Mesodermal cell (in vitro differentiated cells): ENCODE measurements around the gene MFRP.

Experiments
- H3K27ac ChIP-seq: 2 replicates; pipeline ENCODE4 v1.7.0; 2013; ENCODE audit warnings: mild to moderate bottlenecking, low read depth, low read length, moderate library complexity; ENCODE audit not compliant: severe bottlenecking
- H3K36me3 ChIP-seq: 2 replicates; pipeline ENCODE4 v1.7.1; 2013; ENCODE audit warnings: mild to moderate bottlenecking, low read length, moderate library complexity; ENCODE audit not compliant: control insufficient read depth, insufficient read depth
- H3K4me1 ChIP-seq: one replicate; pipeline ENCODE4 v1.7.1; 2013; ENCODE audit warnings: mild to moderate bottlenecking, low read length; ENCODE audit not compliant: insufficient read depth, control insufficient read depth, poor library complexity, severe bottlenecking
- H3K4me3 ChIP-seq: 2 replicates; pipeline ENCODE4 v1.7.0; 2013; ENCODE audit warnings: low read length, control low read depth, mild to moderate bottlenecking; ENCODE audit not compliant: insufficient read depth, poor library complexity, severe bottlenecking; ENCODE audit errors: extremely low read depth
- H3K9me3 ChIP-seq: 2 replicates; pipeline ENCODE4 v1.7.1; 2013; ENCODE audit warnings: mild to moderate bottlenecking, low read length, moderate library complexity; ENCODE audit not compliant: control insufficient read depth
- whole genome bisulfite sequencing, 2 experiments: methylation state at CpG; one replicate each; pipeline ENCODE4 v1.1.5; 2013; ENCODE audit warnings: missing lambda C conversion rate in 2 of 2; ENCODE audit not compliant: insufficient coverage in 2 of 2; 5-methylcytosine and 5-hydroxymethylcytosine counted together

The MFRP gene

DNA sequence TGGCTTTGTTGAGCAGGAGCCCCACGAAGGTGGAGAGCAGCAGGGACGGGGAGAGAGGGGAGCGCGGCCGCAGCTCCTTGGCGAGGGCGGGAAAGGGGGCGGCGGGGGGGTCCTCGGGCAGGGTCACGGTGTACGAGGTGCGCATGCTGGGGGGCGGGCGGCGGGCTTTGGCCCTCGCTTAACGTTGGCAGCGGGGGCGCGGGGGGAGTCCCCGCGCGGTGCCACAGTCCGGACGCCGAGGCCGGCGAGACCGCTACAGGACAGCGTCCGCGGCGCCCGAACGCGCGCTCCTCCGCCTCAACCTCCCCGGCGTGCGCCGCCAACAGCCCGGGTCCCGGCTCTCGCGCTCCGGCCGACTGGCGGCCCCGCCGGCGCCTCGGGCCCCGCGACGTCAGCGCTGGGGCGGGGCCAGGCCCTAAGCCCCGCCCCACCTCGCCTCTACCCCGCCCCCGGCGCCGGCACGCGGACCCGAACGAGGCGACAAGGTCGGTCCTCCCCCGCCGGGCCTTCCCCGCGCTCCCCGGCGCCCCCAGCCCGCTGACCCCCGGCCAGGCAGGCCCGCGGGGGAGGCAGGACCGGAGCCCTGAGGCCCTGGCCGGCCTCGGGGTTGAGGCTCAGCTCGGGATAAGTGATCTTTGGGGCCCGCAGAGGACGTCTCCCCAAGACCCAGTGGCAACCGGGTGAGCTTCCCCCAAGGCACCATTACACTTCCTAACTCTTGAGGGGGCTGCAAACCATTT lies 17.5 kb upstream of the MFRP start:
- Histone ChIP-seq H3K9me3 (no peaks in the 10 kb centered on the region), H3K4me3 (peak overlapping the region; percentile 28), H3K4me1 (peaks cover 43% of the 10 kb centered on the region), H3K36me3 (no peaks in the 10 kb centered on the region), H3K27ac (no peak overlapping the region)
- WGBS, 2 experiments = 4 to 5% methylated on average over 74 to 80 of the region's 88 CpGs

DNA sequence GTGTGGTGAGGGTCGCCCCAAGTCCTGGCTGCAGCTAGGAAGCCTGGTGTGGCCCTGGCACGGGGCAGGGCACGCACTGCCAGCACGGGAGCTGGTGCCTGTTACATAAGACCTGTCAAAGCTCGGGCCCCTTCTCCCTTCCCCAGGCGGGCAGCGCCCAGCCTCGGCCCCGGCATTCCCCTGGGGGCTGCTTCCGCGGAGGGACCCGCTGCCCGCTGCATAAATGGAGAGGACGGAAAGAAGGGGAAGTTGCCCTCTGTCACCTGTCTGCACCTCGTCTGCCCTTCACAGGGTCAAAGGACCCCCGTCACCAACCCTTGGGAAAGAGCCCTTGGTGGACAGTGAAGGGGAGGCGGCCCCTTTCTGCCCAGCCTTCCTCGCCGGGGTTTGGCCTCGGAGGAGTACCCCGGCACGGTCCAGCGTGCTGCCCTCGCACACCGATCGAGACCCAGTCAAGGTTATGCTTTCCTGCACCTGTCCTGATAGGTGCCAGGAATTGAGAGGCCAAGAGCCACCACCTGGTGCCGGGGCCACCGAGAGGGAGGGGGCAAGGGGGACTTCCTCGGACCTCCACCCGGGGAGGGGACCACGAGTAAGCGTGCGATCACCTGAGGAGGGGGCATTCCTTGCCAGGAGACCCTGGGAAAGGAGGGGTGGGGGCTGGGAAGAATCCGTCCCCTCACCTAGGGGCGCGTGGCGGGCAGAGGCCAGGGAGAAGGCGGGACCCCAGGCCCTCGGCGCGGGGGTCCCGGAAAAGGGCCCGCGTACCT lies 16.8 kb upstream of the MFRP start:
- H3K36me3 ChIP-seq = no peaks in the 10 kb centered on the region
- peak overlapping the region; percentile 28 for H3K4me3 ChIP-seq
- peaks cover 41% of the 10 kb centered on the region for H3K4me1 ChIP-seq
- WGBS, 2 experiments = 72 to 79% methylated on average over 24 to 28 of the region's 44 CpGs
- no peak overlapping the region for H3K27ac ChIP-seq
- H3K9me3 ChIP-seq = no peaks in the 10 kb centered on the region

- Histone ChIP-seq H3K4me3 (no peak overlapping the region), H3K4me1 (peaks cover 40% of the 10 kb centered on the region)
These were observed 16.2 kb upstream of the MFRP start for GRCh38 chr11:119362741-119363080.

DNA sequence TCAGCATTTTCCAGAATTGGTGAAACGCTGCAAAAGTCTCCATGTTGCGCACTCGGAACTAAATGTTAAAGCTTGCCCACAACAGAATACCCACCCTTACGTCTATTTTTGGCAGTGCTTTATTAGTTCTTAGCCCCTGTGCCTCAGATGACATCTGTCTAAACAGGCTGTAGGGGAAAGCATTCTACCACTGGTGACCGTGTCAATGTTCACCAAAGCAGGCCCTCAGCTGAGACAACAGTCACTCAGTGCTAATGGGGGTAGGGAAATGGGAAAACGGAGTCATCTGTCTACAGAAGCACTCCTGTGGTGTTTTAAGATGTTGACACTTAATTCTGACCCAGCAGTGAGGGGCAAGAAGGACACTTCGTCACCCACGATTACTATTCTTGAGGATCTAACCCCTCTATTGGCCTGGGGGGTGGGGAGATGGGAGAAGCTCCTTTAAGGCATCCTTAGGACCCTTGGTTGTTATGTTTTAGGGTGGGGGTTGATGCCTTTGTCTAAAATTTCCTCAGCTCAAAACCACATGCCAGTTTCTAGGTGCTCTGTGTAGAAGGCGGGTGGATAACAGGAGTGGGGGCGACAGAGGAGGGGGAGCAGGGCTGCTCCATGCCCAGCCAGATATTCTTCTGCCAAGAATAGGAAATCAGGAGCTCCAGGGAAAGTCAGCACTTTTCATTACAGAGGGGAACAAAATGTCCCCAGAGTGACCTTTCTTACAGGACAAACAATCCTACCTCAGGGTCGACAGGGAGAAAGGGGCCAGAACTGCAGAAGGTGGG lies 15.6 kb upstream of the MFRP start:
- Histone ChIP-seq H3K4me3 (peak overlapping the region; percentile 2), H3K4me1 (peaks cover 40% of the 10 kb centered on the region), H3K27ac (peak overlapping the region; percentile 12), H3K36me3 (peaks cover 6% of the 10 kb centered on the region), H3K9me3 (no peaks in the 10 kb centered on the region)
- 81 to 84% methylated on average over 8 of the region's 11 CpGs for WGBS, 2 experiments

More at GRCh38 chr11:119362741-119363080, 16.2 kb upstream of the MFRP start:
- H3K9me3 ChIP-seq = no peaks in the 10 kb centered on the region
- WGBS, 2 experiments = 94 to 98% methylated on average over 4 to 5 of the region's 5 CpGs
- H3K27ac ChIP-seq = no peak overlapping the region
- peaks cover 4% of the 10 kb centered on the region for H3K36me3 ChIP-seq

GRCh38 chr11:119361056-119361787 lies 14.7 kb upstream of the MFRP start:
- Histone ChIP-seq H3K36me3 (peaks cover 6% of the 10 kb centered on the region), H3K4me3 (no peak overlapping the region), H3K27ac (peak overlapping the region; percentile 88), H3K9me3 (no peaks in the 10 kb centered on the region), H3K4me1 (peaks cover 40% of the 10 kb centered on the region)
- 3 to 12% methylated on average over 7 to 8 of the region's 8 CpGs for WGBS, 2 experiments

- Histone ChIP-seq H3K9me3 (no peaks in the 10 kb centered on the region), H3K4me3 (no peak overlapping the region), H3K36me3 (peaks cover 6% of the 10 kb centered on the region), H3K4me1 (peaks cover 35% of the 10 kb centered on the region), H3K27ac (no peak overlapping the region)
- WGBS, 2 experiments = 83 to 90% methylated on average over 7 to 10 of the region's 10 CpGs
These were observed 13.1 kb upstream of the MFRP start for GRCh38 chr11:119359365-119360214.

DNA sequence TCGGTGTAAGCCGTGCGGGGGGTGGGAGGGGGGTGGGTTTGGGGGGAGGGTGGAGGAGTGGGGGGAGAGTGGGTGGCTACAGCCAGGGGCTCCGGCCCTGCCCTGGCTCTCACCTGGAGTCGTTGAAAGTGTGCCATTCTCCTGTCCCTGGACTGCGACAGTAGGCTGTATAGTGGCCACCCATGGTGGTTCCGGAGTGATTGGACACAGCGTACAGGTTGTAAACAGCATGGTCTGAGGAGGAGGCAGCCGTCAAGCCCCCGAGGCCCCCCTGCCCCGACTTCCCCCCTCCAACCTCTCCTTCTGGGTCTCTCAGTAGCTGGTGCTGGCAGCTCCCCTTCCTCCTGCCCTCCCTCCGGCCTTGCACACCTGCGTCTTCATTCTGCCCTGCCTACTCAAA lies 10.6 kb upstream of the MFRP start:
- Histone ChIP-seq H3K27ac (no peak overlapping the region), H3K36me3 (peaks cover 6% of the 10 kb centered on the region), H3K4me1 (peaks cover 19% of the 10 kb centered on the region), H3K9me3 (no peaks in the 10 kb centered on the region), H3K4me3 (no peak overlapping the region)
- WGBS, 2 experiments = 76 to 82% methylated on average over 6 of the region's 13 CpGs

- Histone ChIP-seq H3K4me3 (peak overlapping the region; percentile 33), H3K27ac (no peak overlapping the region), H3K36me3 (peaks cover 6% of the 10 kb centered on the region), H3K9me3 (no peaks in the 10 kb centered on the region), H3K4me1 (peaks cover 13% of the 10 kb centered on the region)
- WGBS, 2 experiments = 1 to 2% methylated on average over 40 to 52 of the region's 54 CpGs
These were observed 10.0 kb upstream of the MFRP start for GRCh38 chr11:119356349-119357031.

DNA sequence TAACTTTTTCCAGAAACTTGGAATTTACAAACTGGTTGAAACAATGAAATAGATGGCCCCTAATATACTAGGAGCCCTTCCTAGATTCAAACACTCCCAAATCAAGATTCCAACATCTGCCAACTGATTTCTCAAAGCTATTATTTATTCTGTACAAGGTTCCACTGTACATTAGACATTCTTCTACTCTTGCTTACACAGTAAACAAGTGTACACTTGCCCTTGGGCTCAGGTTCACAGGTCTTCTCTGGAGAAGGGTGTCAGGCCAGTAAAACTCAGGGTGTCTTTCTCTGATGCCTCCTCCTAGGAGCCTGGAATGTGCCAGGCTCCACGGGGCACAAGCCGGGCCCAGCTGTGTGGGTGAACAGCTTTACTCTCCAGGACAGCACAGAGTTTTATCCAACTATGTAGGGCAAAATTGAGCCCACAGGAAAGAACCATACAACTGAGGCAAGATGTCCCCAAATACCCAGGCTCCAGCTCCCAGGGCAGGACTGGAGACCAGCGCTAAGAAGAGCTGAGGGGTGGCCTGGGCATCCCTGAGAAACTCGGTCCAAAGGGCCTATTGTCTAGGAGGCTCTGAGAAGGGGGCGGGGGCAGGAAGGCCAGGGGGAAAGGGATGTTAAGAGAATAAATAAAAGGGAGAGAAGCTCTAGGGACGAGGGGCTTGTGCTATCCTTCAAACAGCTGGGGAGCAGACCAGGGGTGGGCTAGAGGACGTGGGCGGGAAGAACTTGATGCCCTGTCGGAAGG lies 8.8 kb upstream of the MFRP start:
- Histone ChIP-seq H3K9me3 (no peaks in the 10 kb centered on the region), H3K4me3 (no peak overlapping the region), H3K4me1 (peaks cover 3% of the 10 kb centered on the region), H3K27ac (no peak overlapping the region), H3K36me3 (peaks cover 6% of the 10 kb centered on the region)
- WGBS, 2 experiments = 58 to 71% methylated on average over 4 to 5 of the region's 9 CpGs
